A673 (cell line): ENCODE data around the gene IGF1.

Source experiments
- CTCF ChIP-seq: fragments of 300-800, 200-600 bp; sonication (generic); conservative IDR thresholded peaks from 2 replicates; pipeline ENCODE4 v1.5.1; 2017; ENCODE audit warnings: low read depth, mild to moderate bottlenecking, antibody characterized with exemption, low read length, moderate library complexity, mixed read lengths
- EZH2 ChIP-seq: fragments of 200-600 bp; sonication (generic); IDR thresholded peaks from 2 replicates; pipeline ENCODE4 v1.6.1; 2017; ENCODE audit warnings: borderline replicate concordance, low read depth, mild to moderate bottlenecking, mixed read lengths, antibody characterized with exemption, low read length; ENCODE audit not compliant: poor library complexity, severe bottlenecking

- TF ChIP-seq CTCF (no peak), EZH2 (no peak)
Observed at GRCh38 chr12:102438047-102438826, 42.1 kb downstream of the IGF1 start.
